Subcutaneous preadipocyte (primary cell): ENCODE results near the gene MLEC. TPM values are rescaled to one million over a fixed set of nuclear protein-coding genes. Genes with fewer than 3 reads are reported as not detected.

Experiments used
- total RNA-seq: library from RNA; depleted of rRNA; stranded (reverse); fragments of >200 nt; gene quantifications from 2 replicates; pipeline ENCODE4 v1.2.3, GENCODE V29; 2012

MLEC gene
- 64.7 and 110 TPM in 2 replicates for total RNA-seq

GRCh38 chr12:120686690-120687577 lies at the start of gene MLEC:
Gene MLEC, plus strand, starts transcription at chr12:120687149. Its CDS starts 148 bp downstream, at chr12:120687297.

GRCh38 chr12:120639771-120640721 lies 46.9 kb upstream of the MLEC start, which contains the start of gene CABP1:
Gene CABP1, plus strand, starts transcription at chr12:120640626. Its CDS starts 60 bp downstream, at chr12:120640686.

GRCh38 chr12:120710031-120710804 lies 23.3 kb downstream of the MLEC start, which contains the start of gene UNC119B:
Gene UNC119B, plus strand, starts transcription at chr12:120710458. Its CDS starts 17 bp downstream, at chr12:120710475.

GRCh38 chr12:120725659-120726509 lies 38.9 kb downstream of the MLEC start, which contains the start of gene ACADS:
Gene ACADS, plus strand, starts transcription at chr12:120725826. Its CDS starts 60 bp downstream, at chr12:120725886.

Other genes with a start within 250 kb of the MLEC start
- gene COX6A1, start 249.0 kb upstream of the MLEC start, total RNA-seq: 197 and 321 TPM in 2 replicates
- 23.9 and 28.0 TPM in 2 replicates for gene TRIAP1, start 240.8 kb upstream of the MLEC start, total RNA-seq
- 20.2 and 25.8 TPM in 2 replicates for gene GATC, start 240.7 kb upstream of the MLEC start, total RNA-seq
- gene SRSF9, start 217.4 kb upstream of the MLEC start, total RNA-seq: 116 and 137 TPM in 2 replicates
- 208 and 216 TPM in 2 replicates for gene DYNLL1, start 191.0 kb upstream of the MLEC start, total RNA-seq
- gene COQ5, start 158.0 kb upstream of the MLEC start, total RNA-seq: 18.0 and 19.5 TPM in 2 replicates
- 103 and 107 TPM in 2 replicates for gene RNF10, start 152.8 kb upstream of the MLEC start, total RNA-seq
- gene POP5, start 105.7 kb upstream of the MLEC start, total RNA-seq: 34.0 and 40.4 TPM in 2 replicates
- gene CABP1, start 46.5 kb upstream of the MLEC start, total RNA-seq: 0.20 and 0.37 TPM in 2 replicates
- gene UNC119B, start 23.3 kb downstream of the MLEC start, total RNA-seq: 14.0 and 16.8 TPM in 2 replicates
- gene ACADS, start 38.7 kb downstream of the MLEC start, total RNA-seq: 10.6 and 10.7 TPM in 2 replicates
- 9.6 TPM in 2 replicates for gene SPPL3, start 217.2 kb downstream of the MLEC start, total RNA-seq